ENCODE measurements around the gene SELENOT.
"Not testable (repeated sequence)": the region's sequence is repeated elsewhere in the genome, so short reads cannot be mapped to it uniquely, and the experiment has no call there.

The SELENOT gene

GRCh38 chr3:150609988-150610387 is 6.9 kb downstream of the SELENOT start:
- DNase-seq: no peak

GRCh38 chr3:150610785-150611184 is 7.7 kb downstream of the SELENOT start:
- no peak for DNase-seq

- no peak for DNase-seq
These were observed 8.5 kb downstream of the SELENOT start for GRCh38 chr3:150611666-150612065.

GRCh38 chr3:150612494-150612893 is 9.4 kb downstream of the SELENOT start:
- DNase-seq: no peak

- no peak for DNase-seq
These were observed 9.9 kb downstream of the SELENOT start for GRCh38 chr3:150613034-150613433.

- DNase-seq: no peak
These were observed 10.8 kb downstream of the SELENOT start for GRCh38 chr3:150613709-150614480.

- no peak for DNase-seq
These were observed 17.0 kb downstream of the SELENOT start for GRCh38 chr3:150620002-150620689.

- not testable (repeated sequence) for DNase-seq
These were observed 19.8 kb downstream of the SELENOT start for GRCh38 chr3:150622955-150623354.

GRCh38 chr3:150623945-150624344 is 20.8 kb downstream of the SELENOT start:
- no peak for DNase-seq

- DNase-seq: no peak
These were observed 23.2 kb downstream of the SELENOT start for GRCh38 chr3:150626148-150626930.

- no peak for DNase-seq
These were observed 24.4 kb downstream of the SELENOT start for GRCh38 chr3:150627557-150627956.

- DNase-seq: no peak
These were observed 28.5 kb downstream of the SELENOT start for GRCh38 chr3:150631515-150632221.

- peak; percentile 6 for DNase-seq
These were observed 32.0 kb downstream of the SELENOT start for GRCh38 chr3:150635076-150635475.

- DNase-seq: peak; percentile 56
These were observed 32.4 kb downstream of the SELENOT start for GRCh38 chr3:150635526-150635925.

GRCh38 chr3:150636258-150636657 is 33.1 kb downstream of the SELENOT start:
- DNase-seq: no peak

- DNase-seq: no peak
These were observed 36.1 kb downstream of the SELENOT start for GRCh38 chr3:150639262-150639661.

GRCh38 chr3:150640256-150640655 is 37.1 kb downstream of the SELENOT start:
- no peak for DNase-seq

GRCh38 chr3:150653110-150653561 is 50.0 kb downstream of the SELENOT start:
- no peak for DNase-seq

GRCh38 chr3:150656316-150656715 is 53.2 kb downstream of the SELENOT start:
- DNase-seq: no peak

- DNase-seq: no peak
These were observed 59.5 kb downstream of the SELENOT start for GRCh38 chr3:150662410-150663200.

- DNase-seq: no peak
These were observed 60.3 kb downstream of the SELENOT start for GRCh38 chr3:150663461-150663860.

GRCh38 chr3:150666167-150666566 is 63.0 kb downstream of the SELENOT start:
- DNase-seq: no peak

All from CD4-positive, alpha-beta T cell treated with Interleukin-12 subunit alpha and Interleukin-12 subunit beta, for 1 hour (primary cell).